Glutamatergic neuron (in vitro differentiated cells): ENCODE measurements around the gene SLC28A1. TPM values are rescaled to one million over a fixed set of nuclear protein-coding genes. Genes with fewer than 3 reads are reported as not detected.
"Not testable (repeated sequence)": the region's sequence is repeated elsewhere in the genome, so short reads cannot be mapped to it uniquely, and the experiment has no call there.

Source experiments
- DNase-seq: peaks from one replicate; pipeline ENCODE4 v3.0.0; 2022
- H3K27ac Mint-ChIP-seq: one replicate; pipeline ENCODE4 v1.8.0; 2020; ENCODE audit warnings: mild to moderate bottlenecking, mixed read lengths, inconsistent platforms; ENCODE audit not compliant: unreplicated experiment
- H3K27me3 Mint-ChIP-seq: one replicate; pipeline ENCODE4 v1.8.0; 2020; ENCODE audit warnings: mild to moderate bottlenecking, moderate library complexity, mixed read lengths, inconsistent platforms; ENCODE audit not compliant: unreplicated experiment
- H3K36me3 Mint-ChIP-seq: one replicate; pipeline ENCODE4 v1.8.0; 2020; ENCODE audit warnings: mild to moderate bottlenecking, mixed read lengths, inconsistent platforms; ENCODE audit not compliant: unreplicated experiment
- H3K4me1 Mint-ChIP-seq: one replicate; pipeline ENCODE4 v1.8.0; 2020; ENCODE audit warnings: mild to moderate bottlenecking, low read depth, mixed read lengths, inconsistent platforms; ENCODE audit not compliant: unreplicated experiment
- H3K4me3 Mint-ChIP-seq: one replicate; pipeline ENCODE4 v1.8.0; 2020; ENCODE audit warnings: mild to moderate bottlenecking, mixed read lengths, inconsistent platforms; ENCODE audit not compliant: unreplicated experiment
- H3K9me3 Mint-ChIP-seq: one replicate; pipeline ENCODE4 v1.8.0; 2020; ENCODE audit warnings: mild to moderate bottlenecking, moderate library complexity, mixed read lengths, inconsistent platforms; ENCODE audit not compliant: unreplicated experiment
- CTCF ChIP-seq: fragments of 200-600 bp; sonication (generic); IDR thresholded peaks from one replicate; pipeline ENCODE4 v1.5.0; 2021; ENCODE audit not compliant: partially characterized antibody, unreplicated experiment
- total RNA-seq: library from RNA; stranded (reverse); fragmentation: NEBNext Ultra II Directional; extraction: Animal tissue kit (Norgen Biotek cat#: 25700); gene quantifications from one replicate; pipeline ENCODE4 v1.2.1, GENCODE V29; 2021; ENCODE audit not compliant: unreplicated experiment

The SLC28A1 gene
- total RNA-seq, 1 donor from 2014 or later: 0.25 TPM

GRCh38 chr15:84840255-84840654 lies 44.2 kb upstream of the SLC28A1 start:
- Mint-ChIP-seq H3K4me1 (peaks cover 17% of the 10 kb centered on the region), H3K4me3 (no peak overlapping the region), H3K27ac (no peak overlapping the region), H3K9me3 (no peaks in the 10 kb centered on the region), H3K36me3 (no peaks in the 10 kb centered on the region), H3K27me3 (peaks cover 4% of the 10 kb centered on the region)
- DNase-seq: no peak
- no peak for TF ChIP-seq CTCF

GRCh38 chr15:84840741-84841429 lies 43.6 kb upstream of the SLC28A1 start:
- peaks cover 4% of the 10 kb centered on the region for H3K27me3 Mint-ChIP-seq
- H3K27ac Mint-ChIP-seq: peak overlapping the region; percentile 15
- TF ChIP-seq CTCF: no peak
- peaks cover under 1% of the 10 kb centered on the region for H3K36me3 Mint-ChIP-seq
- H3K4me1 Mint-ChIP-seq: peaks cover 11% of the 10 kb centered on the region
- no peak for DNase-seq
- H3K9me3 Mint-ChIP-seq: no peaks in the 10 kb centered on the region
- no peak overlapping the region for H3K4me3 Mint-ChIP-seq

- Mint-ChIP-seq H3K4me1 (peaks cover 5% of the 10 kb centered on the region), H3K27me3 (peaks cover 2% of the 10 kb centered on the region), H3K27ac (no peak overlapping the region), H3K36me3 (peaks cover 13% of the 10 kb centered on the region), H3K4me3 (no peak overlapping the region), H3K9me3 (peaks cover 5% of the 10 kb centered on the region)
- no peak for DNase-seq
- TF ChIP-seq CTCF: no peak
These were observed 41.7 kb upstream of the SLC28A1 start for GRCh38 chr15:84842781-84843180.

GRCh38 chr15:84844964-84845363 lies 39.5 kb upstream of the SLC28A1 start:
- no peak for TF ChIP-seq CTCF
- Mint-ChIP-seq H3K27ac (no peak overlapping the region), H3K27me3 (no peaks in the 10 kb centered on the region), H3K9me3 (peaks cover 5% of the 10 kb centered on the region), H3K4me3 (no peak overlapping the region), H3K4me1 (peaks cover 5% of the 10 kb centered on the region), H3K36me3 (peaks cover 18% of the 10 kb centered on the region)
- DNase-seq: no peak

- H3K36me3 Mint-ChIP-seq: peaks cover 18% of the 10 kb centered on the region
- peak; percentile 66 for DNase-seq
- H3K9me3 Mint-ChIP-seq, H3K4me1 Mint-ChIP-seq, H3K27me3 Mint-ChIP-seq, H3K27ac Mint-ChIP-seq, H3K4me3 Mint-ChIP-seq: not testable (repeated sequence)
- peak; percentile 82 for TF ChIP-seq CTCF
These were observed 38.8 kb upstream of the SLC28A1 start for GRCh38 chr15:84845631-84846030.
